Stomach smooth muscle (tissue), 2 donors: Measurements from ENCODE around the gene GNAT1.

Source experiments
- H3K27ac ChIP-seq: one replicate; pipeline ENCODE4 v1.7.0; 2013; ENCODE audit warnings: mild to moderate bottlenecking, low read length, inconsistent platforms
- H3K27me3 ChIP-seq, 2 donors: one replicate each; pipeline ENCODE4 v1.7.0; 2013; ENCODE audit warnings: low read length in 2 of 2; ENCODE audit not compliant: insufficient read depth in 2 of 2, control insufficient read depth in 1 of 2
- H3K36me3 ChIP-seq, 2 donors: one replicate each; pipeline ENCODE4 v1.7.0; 2013; ENCODE audit warnings: low read length in 2 of 2; ENCODE audit not compliant: control insufficient read depth in 2 of 2, insufficient read depth in 2 of 2
- H3K4me1 ChIP-seq: one replicate; pipeline ENCODE4 v1.7.0; 2013; ENCODE audit warnings: low read length; ENCODE audit not compliant: control insufficient read depth, insufficient read depth
- H3K4me3 ChIP-seq, 2 donors: one replicate each; pipeline ENCODE4 v1.7.0; 2013; ENCODE audit warnings: low read length in 2 of 2
- H3K9ac ChIP-seq, 2 donors: one replicate each; pipeline ENCODE4 v1.7.0; 2013; ENCODE audit warnings: low read length in 2 of 2, mild to moderate bottlenecking in 1 of 2
- H3K9me3 ChIP-seq, 2 donors: one replicate each; pipeline ENCODE4 v1.7.0; 2013; ENCODE audit warnings: low read length in 2 of 2; ENCODE audit not compliant: control insufficient read depth in 2 of 2
- donor health status: healthy.
- donor health status: Pancreatic carcinoma.

GNAT1 gene

GRCh38 chr3:50169232-50169832, 22.1 kb upstream of the GNAT1 start:
- Histone ChIP-seq H3K4me1 (peaks cover 66% of the 10 kb centered on the region), H3K27ac (no peak overlapping the region), H3K9ac (peak overlapping the region in 1 of 2 donors; percentile 29), H3K36me3 (peaks cover 0 to 5% of the 10 kb centered on the region in 2 donors), H3K27me3 (no peaks in the 10 kb centered on the region), H3K9me3 (no peaks in the 10 kb centered on the region), H3K4me3 (no peak overlapping the region)

DNA sequence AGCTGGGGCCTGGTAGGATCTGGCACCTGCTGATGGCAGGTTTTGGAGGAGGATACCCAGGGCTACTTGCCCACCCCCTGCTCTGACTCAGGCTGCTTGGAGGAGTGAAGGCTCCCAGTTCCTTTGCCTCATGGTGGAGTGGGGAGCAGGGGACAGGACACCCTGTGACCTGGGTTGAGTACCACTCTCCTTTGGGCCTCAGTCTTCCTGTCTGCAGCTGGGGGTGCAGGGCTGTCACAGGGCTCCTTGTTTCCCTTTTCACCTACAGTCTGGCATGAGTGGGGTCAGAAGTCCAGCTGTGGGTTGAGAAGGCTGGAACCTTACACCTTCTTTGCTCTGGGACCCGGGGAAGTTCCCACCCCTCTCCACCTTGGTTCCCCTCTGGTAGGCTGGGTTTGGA, 21.6 kb upstream of the GNAT1 start:
- Histone ChIP-seq H3K27me3 (no peaks in the 10 kb centered on the region), H3K36me3 (peaks cover 2 to 5% of the 10 kb centered on the region in 2 donors), H3K9ac (no peak overlapping the region), H3K4me1 (peaks cover 61% of the 10 kb centered on the region), H3K27ac (no peak overlapping the region), H3K4me3 (no peak overlapping the region), H3K9me3 (no peaks in the 10 kb centered on the region)

DNA sequence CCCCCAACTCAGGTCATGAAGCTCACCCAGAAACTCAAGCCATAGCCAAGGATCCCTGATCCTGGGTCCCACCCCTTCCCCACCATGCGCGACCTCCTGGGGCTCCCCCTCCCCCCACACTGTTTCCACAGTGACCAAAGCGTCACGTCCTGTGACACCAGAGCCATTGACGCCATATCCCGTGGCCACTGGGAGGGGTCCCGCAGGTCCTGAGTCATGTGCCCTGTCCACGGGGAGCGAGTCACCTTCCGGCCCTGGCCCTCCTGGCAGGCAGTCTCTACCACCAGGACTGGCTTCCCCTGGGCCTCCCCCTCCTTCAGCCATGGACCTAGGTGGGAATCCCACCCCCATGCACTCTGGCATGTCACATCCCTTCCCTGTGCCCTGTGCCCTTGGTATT, 20.7 kb upstream of the GNAT1 start:
- peak overlapping the region in 1 of 2 donors; percentile 5 for H3K9ac ChIP-seq
- H3K27me3 ChIP-seq, result no peaks in the 10 kb centered on the region
- no peaks in the 10 kb centered on the region for H3K9me3 ChIP-seq
- no peak overlapping the region for H3K4me3 ChIP-seq
- H3K27ac ChIP-seq, result no peak overlapping the region
- H3K36me3 ChIP-seq, result peaks cover 5 to 7% of the 10 kb centered on the region in 2 donors
- H3K4me1 ChIP-seq, result peaks cover 53% of the 10 kb centered on the region

DNA sequence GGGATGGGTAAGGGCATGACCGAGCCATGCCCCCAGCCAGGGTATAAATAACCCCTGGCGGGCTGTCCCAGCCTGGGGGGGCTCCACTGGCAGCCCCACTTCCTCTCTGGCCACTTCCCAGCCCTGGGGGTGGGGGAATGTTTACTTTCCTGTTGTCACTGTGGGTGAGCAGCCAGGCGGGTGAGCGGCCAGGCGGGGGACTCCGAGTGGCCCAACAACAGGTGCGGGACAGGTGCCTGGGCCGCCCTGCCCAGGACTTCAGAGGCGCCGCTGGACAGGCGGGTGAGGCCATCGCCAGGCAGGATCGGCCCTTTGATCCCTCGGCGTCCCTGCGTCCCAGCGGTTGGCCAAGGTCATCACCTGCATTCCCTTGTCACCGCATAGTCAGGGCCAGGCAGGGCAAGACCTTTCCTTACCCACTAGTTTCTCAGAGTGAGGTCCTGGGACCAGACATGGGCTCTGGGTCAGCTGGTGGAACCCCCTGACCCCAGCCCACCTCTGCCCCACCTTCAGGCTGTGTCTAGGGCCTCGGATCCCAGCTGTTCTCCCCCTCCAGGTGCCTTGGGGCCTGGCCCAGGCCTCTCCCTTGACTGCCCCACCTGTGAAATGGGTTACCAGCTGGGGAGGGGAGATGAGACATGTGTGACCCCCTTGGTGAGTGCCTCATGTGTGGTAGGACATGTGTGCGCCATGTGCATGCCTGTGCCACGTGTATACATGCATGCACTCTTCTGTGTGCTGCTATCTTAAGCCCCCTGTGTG, 19.7 kb upstream of the GNAT1 start:
- no peak overlapping the region for H3K4me3 ChIP-seq
- H3K36me3 ChIP-seq, result peaks cover 5 to 9% of the 10 kb centered on the region in 2 donors
- no peaks in the 10 kb centered on the region for H3K9me3 ChIP-seq
- no peak overlapping the region for H3K9ac ChIP-seq
- H3K27me3 ChIP-seq, result no peaks in the 10 kb centered on the region
- H3K27ac ChIP-seq, result no peak overlapping the region
- H3K4me1 ChIP-seq, result peaks cover 42% of the 10 kb centered on the region

- no peak overlapping the region for H3K27ac ChIP-seq
- H3K4me1 ChIP-seq, result peaks cover 34% of the 10 kb centered on the region
- H3K27me3 ChIP-seq, result no peaks in the 10 kb centered on the region
- H3K36me3 ChIP-seq, result peaks cover 5 to 10% of the 10 kb centered on the region in 2 donors
- H3K9ac ChIP-seq, result no peak overlapping the region
- H3K4me3 ChIP-seq, result no peak overlapping the region
- H3K9me3 ChIP-seq, result no peaks in the 10 kb centered on the region
Observed at GRCh38 chr3:50172626-50173220, 18.7 kb upstream of the GNAT1 start.

GRCh38 chr3:50173685-50174516, 17.5 kb upstream of the GNAT1 start:
- H3K27ac ChIP-seq, result no peak overlapping the region

DNA sequence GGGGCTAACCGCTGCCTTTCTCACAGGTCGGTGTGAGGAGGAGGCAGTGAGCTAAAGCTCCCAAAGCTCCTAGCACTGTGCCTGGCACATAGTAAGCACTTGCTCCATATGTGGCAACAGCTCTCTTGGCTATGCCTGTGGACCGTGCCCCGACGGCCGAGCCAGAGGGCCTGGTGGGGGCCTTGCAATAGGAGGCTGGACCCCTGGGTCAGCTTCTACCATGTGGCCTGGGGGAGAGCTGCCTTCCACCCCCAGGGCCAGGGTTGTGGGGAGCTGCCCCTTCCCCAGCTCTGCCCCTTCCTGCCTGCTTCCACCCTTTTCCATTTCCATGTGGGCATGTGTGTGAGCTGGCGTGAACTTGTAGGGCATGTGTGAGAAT, 16.9 kb upstream of the GNAT1 start:
- no peaks in the 10 kb centered on the region for H3K9me3 ChIP-seq
- H3K9ac ChIP-seq, result no peak overlapping the region
- H3K36me3 ChIP-seq, result peaks cover 5 to 10% of the 10 kb centered on the region in 2 donors
- peaks cover 16% of the 10 kb centered on the region for H3K4me1 ChIP-seq
- H3K27ac ChIP-seq, result no peak overlapping the region
- no peaks in the 10 kb centered on the region for H3K27me3 ChIP-seq
- H3K4me3 ChIP-seq, result no peak overlapping the region

More at GRCh38 chr3:50173685-50174516, 17.5 kb upstream of the GNAT1 start:
- Histone ChIP-seq H3K4me1 (peaks cover 22% of the 10 kb centered on the region), H3K36me3 (peaks cover 5 to 10% of the 10 kb centered on the region in 2 donors), H3K9me3 (no peaks in the 10 kb centered on the region), H3K27me3 (no peaks in the 10 kb centered on the region), H3K9ac (no peak overlapping the region), H3K4me3 (no peak overlapping the region)

- Histone ChIP-seq H3K36me3 (peaks cover 5 to 10% of the 10 kb centered on the region in 2 donors), H3K27me3 (no peaks in the 10 kb centered on the region), H3K4me1 (peaks cover 11% of the 10 kb centered on the region), H3K9ac (no peak overlapping the region), H3K9me3 (no peaks in the 10 kb centered on the region), H3K4me3 (no peak overlapping the region), H3K27ac (no peak overlapping the region)
Observed at GRCh38 chr3:50174947-50175524, 16.4 kb upstream of the GNAT1 start.

- Histone ChIP-seq H3K4me3 (no peak overlapping the region), H3K9ac (no peak overlapping the region), H3K27me3 (no peaks in the 10 kb centered on the region), H3K4me1 (peaks cover 4% of the 10 kb centered on the region), H3K36me3 (peaks cover 9 to 12% of the 10 kb centered on the region in 2 donors), H3K9me3 (no peaks in the 10 kb centered on the region), H3K27ac (no peak overlapping the region)
Observed at GRCh38 chr3:50177346-50177745, 14.1 kb upstream of the GNAT1 start.

DNA sequence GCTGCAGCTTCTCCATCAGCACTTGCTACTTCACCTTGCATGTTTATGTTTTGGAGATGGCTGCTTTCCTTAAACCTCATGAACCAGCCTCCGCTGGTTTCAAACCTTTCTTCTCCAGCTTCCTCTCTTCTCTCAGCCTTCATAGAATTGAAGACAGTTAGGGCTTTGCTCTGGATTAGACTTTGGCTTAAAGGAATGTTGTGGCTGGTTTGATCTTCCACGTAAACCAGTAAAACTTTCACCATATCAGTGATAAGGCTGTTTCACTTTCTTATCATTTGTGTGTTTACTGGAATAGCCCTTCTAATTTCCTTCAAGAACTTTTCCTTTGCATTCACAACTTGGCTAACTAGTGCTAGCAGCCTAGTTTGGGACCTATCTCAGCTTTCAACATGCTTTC, 11.7 kb upstream of the GNAT1 start:
- Histone ChIP-seq H3K4me3 (no peak overlapping the region), H3K4me1 (no peaks in the 10 kb centered on the region), H3K27ac (no peak overlapping the region), H3K9me3 (no peaks in the 10 kb centered on the region), H3K36me3 (peaks cover 8 to 12% of the 10 kb centered on the region in 2 donors), H3K27me3 (no peaks in the 10 kb centered on the region), H3K9ac (no peak overlapping the region)
